ENCODE data around the gene FAM171A2.
"Not testable (repeated sequence)": the region's sequence is repeated elsewhere in the genome, so short reads cannot be mapped to it uniquely, and the experiment has no call there.

Gene FAM171A2

GRCh38 chr17:44335564-44335963 lies 28.1 kb downstream of the FAM171A2 start:
- H3K9me3 Mint-ChIP-seq, result no peaks in the 10 kb centered on the region
- peaks cover 3 to 5% of the 10 kb centered on the region in 2 donors for H3K27me3 Mint-ChIP-seq
- H3K36me3 Mint-ChIP-seq, result no peaks in the 10 kb centered on the region
- peaks cover 9 to 23% of the 10 kb centered on the region in 2 donors for H3K4me1 Mint-ChIP-seq
- no peak overlapping the region for H3K27ac Mint-ChIP-seq
- H3K4me3 Mint-ChIP-seq, result no peak overlapping the region
- DNase-seq (no peak), ATAC-seq (replicated peaks) (no peak)

GRCh38 chr17:44334727-44335126 lies 28.9 kb downstream of the FAM171A2 start:
- no peak for DNase-seq
- Mint-ChIP-seq H3K27ac (peak overlapping the region; percentile 56), H3K9me3 (no peaks in the 10 kb centered on the region), H3K4me1 (peaks cover 9 to 23% of the 10 kb centered on the region in 2 donors), H3K27me3 (peaks cover 0 to 3% of the 10 kb centered on the region in 2 donors), H3K36me3 (no peaks in the 10 kb centered on the region), H3K4me3 (no peak overlapping the region)
- no peak for ATAC-seq (replicated peaks)

- Mint-ChIP-seq H3K9me3 (no peaks in the 10 kb centered on the region), H3K4me1 (peaks cover 9 to 23% of the 10 kb centered on the region in 2 donors), H3K27ac (peak overlapping the region; percentile 56), H3K36me3 (no peaks in the 10 kb centered on the region), H3K4me3 (no peak overlapping the region), H3K27me3 (peaks cover 0 to 3% of the 10 kb centered on the region in 2 donors)
- ATAC-seq (replicated peaks) (no peak), DNase-seq (no peak)
These were observed 29.3 kb downstream of the FAM171A2 start for GRCh38 chr17:44334315-44334714.

GRCh38 chr17:44333371-44333770 lies 30.3 kb downstream of the FAM171A2 start:
- no peak overlapping the region for H3K27ac Mint-ChIP-seq
- DNase-seq (no peak), ATAC-seq (replicated peaks) (no peak)
- no peak overlapping the region for H3K4me3 Mint-ChIP-seq
- no peaks in the 10 kb centered on the region for H3K27me3 Mint-ChIP-seq
- no peaks in the 10 kb centered on the region for H3K9me3 Mint-ChIP-seq
- no peaks in the 10 kb centered on the region for H3K36me3 Mint-ChIP-seq
- H3K4me1 Mint-ChIP-seq, result peaks cover 7 to 19% of the 10 kb centered on the region in 2 donors

GRCh38 chr17:44331249-44331760 lies 32.3 kb downstream of the FAM171A2 start:
- H3K27ac Mint-ChIP-seq, result peak overlapping the region; percentile 47
- peak overlapping the region in 1 of 2 donors; percentile 17 for H3K4me3 Mint-ChIP-seq
- H3K4me1 Mint-ChIP-seq, result peaks cover 15 to 29% of the 10 kb centered on the region in 2 donors
- H3K27me3 Mint-ChIP-seq, result no peaks in the 10 kb centered on the region
- peak; percentile 71 for DNase-seq
- peak; percentile 54 to 60 for ATAC-seq (replicated peaks)
- H3K9me3 Mint-ChIP-seq, result no peaks in the 10 kb centered on the region
- no peaks in the 10 kb centered on the region for H3K36me3 Mint-ChIP-seq

GRCh38 chr17:44330263-44330662 lies 33.4 kb downstream of the FAM171A2 start:
- not testable (repeated sequence) for H3K27ac Mint-ChIP-seq; H3K9me3 Mint-ChIP-seq; H3K4me3 Mint-ChIP-seq; H3K27me3 Mint-ChIP-seq; H3K36me3 Mint-ChIP-seq; ATAC-seq (replicated peaks); DNase-seq
- H3K4me1 Mint-ChIP-seq, result peaks cover 16 to 36% of the 10 kb centered on the region in 2 donors

- H3K27me3 Mint-ChIP-seq; H3K36me3 Mint-ChIP-seq; H3K9me3 Mint-ChIP-seq; H3K4me3 Mint-ChIP-seq; DNase-seq; ATAC-seq (replicated peaks); H3K27ac Mint-ChIP-seq: not testable (repeated sequence)
- peaks cover 17 to 36% of the 10 kb centered on the region in 2 donors for H3K4me1 Mint-ChIP-seq
These were observed 34.1 kb downstream of the FAM171A2 start for GRCh38 chr17:44329516-44329915.

GRCh38 chr17:44327715-44328449 lies 35.8 kb downstream of the FAM171A2 start:
- H3K36me3 Mint-ChIP-seq, result peaks cover 1 to 8% of the 10 kb centered on the region in 2 donors
- ATAC-seq (replicated peaks) (no peak), DNase-seq (no peak)
- no peaks in the 10 kb centered on the region for H3K9me3 Mint-ChIP-seq
- no peaks in the 10 kb centered on the region for H3K27me3 Mint-ChIP-seq
- peaks cover 21 to 41% of the 10 kb centered on the region in 2 donors for H3K4me1 Mint-ChIP-seq
- peak overlapping the region; percentile 75 for H3K27ac Mint-ChIP-seq
- no peak overlapping the region for H3K4me3 Mint-ChIP-seq

GRCh38 chr17:44326861-44327444 lies 36.7 kb downstream of the FAM171A2 start:
- Mint-ChIP-seq H3K4me1 (peaks cover 23 to 41% of the 10 kb centered on the region in 2 donors), H3K9me3 (no peaks in the 10 kb centered on the region), H3K36me3 (peaks cover 5 to 14% of the 10 kb centered on the region in 2 donors), H3K27ac (peak overlapping the region; percentile 89), H3K4me3 (peak overlapping the region; percentile 76 to 78), H3K27me3 (no peaks in the 10 kb centered on the region)
- peak; percentile 92 for DNase-seq
- peak; percentile 70 to 76 for ATAC-seq (replicated peaks)

- peak; percentile 95 for DNase-seq
- H3K36me3 Mint-ChIP-seq, result peaks cover 19 to 26% of the 10 kb centered on the region in 2 donors
- peak within 1 kb of the TSS; percentile 94 to 96 for H3K4me3 Mint-ChIP-seq
- peaks cover 24 to 41% of the 10 kb centered on the region in 2 donors for H3K4me1 Mint-ChIP-seq
- no peaks in the 10 kb centered on the region for H3K9me3 Mint-ChIP-seq
- H3K27me3 Mint-ChIP-seq, result no peaks in the 10 kb centered on the region
- peak within 1 kb of the TSS; percentile 99 for H3K27ac Mint-ChIP-seq
- peak; percentile 76 for ATAC-seq (replicated peaks)
These were observed 38.9 kb downstream of the FAM171A2 start, which contains the start of gene SLC25A39 for GRCh38 chr17:44324571-44325275. Gene SLC25A39, minus strand, starts transcription at chr17:44324823. Its CDS starts 1,261 bp downstream, at chr17:44323562.

GRCh38 chr17:44324092-44324570 lies 39.5 kb downstream of the FAM171A2 start:
- peak overlapping the region; percentile 92 to 96 for H3K4me3 Mint-ChIP-seq
- H3K27ac Mint-ChIP-seq, result peak overlapping the region; percentile 71
- peak in 1 of 2 donors; percentile 1 for ATAC-seq (replicated peaks)
- no peak for DNase-seq
- peaks cover 28 to 41% of the 10 kb centered on the region in 2 donors for H3K4me1 Mint-ChIP-seq
- no peaks in the 10 kb centered on the region for H3K27me3 Mint-ChIP-seq
- peaks cover 24 to 32% of the 10 kb centered on the region in 2 donors for H3K36me3 Mint-ChIP-seq
- no peaks in the 10 kb centered on the region for H3K9me3 Mint-ChIP-seq

GRCh38 chr17:44323359-44324091 lies 40.1 kb downstream of the FAM171A2 start:
- H3K27ac Mint-ChIP-seq, result no peak overlapping the region
- DNase-seq, result no peak
- peak overlapping the region; percentile 92 to 96 for H3K4me3 Mint-ChIP-seq
- ATAC-seq (replicated peaks), result no peak
- peaks cover 28 to 36% of the 10 kb centered on the region in 2 donors for H3K36me3 Mint-ChIP-seq
- no peaks in the 10 kb centered on the region for H3K9me3 Mint-ChIP-seq
- peaks cover under 1 to 1% of the 10 kb centered on the region in 2 donors for H3K27me3 Mint-ChIP-seq
- H3K4me1 Mint-ChIP-seq, result peaks cover 28 to 41% of the 10 kb centered on the region in 2 donors

- Mint-ChIP-seq H3K36me3 (peaks cover 38 to 47% of the 10 kb centered on the region in 2 donors), H3K9me3 (peaks cover 2 to 3% of the 10 kb centered on the region in 2 donors), H3K4me3 (no peak overlapping the region), H3K27me3 (peaks cover 12 to 13% of the 10 kb centered on the region in 2 donors), H3K27ac (no peak overlapping the region), H3K4me1 (peaks cover 24 to 34% of the 10 kb centered on the region in 2 donors)
- DNase-seq (no peak), ATAC-seq (replicated peaks) (no peak)
These were observed 41.3 kb downstream of the FAM171A2 start for GRCh38 chr17:44322236-44322895.
